Measurements from ENCODE around the gene APCDD1L. TPM values are rescaled to one million over a fixed set of nuclear protein-coding genes. Genes with fewer than 3 reads are reported as not detected.

The APCDD1L gene
- total and polyA plus RNA-seq, 2 of the 8 experiments (the other 6 are each of a cell fraction or from before 2014, with no cell fraction given) = 0.83 to 3.1 TPM

GRCh38 chr20:58472273-58473018 is 42.8 kb downstream of the APCDD1L start:
- H2BK5ac ChIP-seq (ENCODE audit: low read depth, low read length) = no peak overlapping the region
- H2BK15ac ChIP-seq (ENCODE audit: low read length) = no peak overlapping the region
- H4K8ac ChIP-seq (ENCODE audit: extremely low read depth, insufficient read depth, low read length) = no peak overlapping the region
- WGBS, 2 experiments (ENCODE audit: extremely low coverage in 1 of 2, insufficient coverage in 1 of 2, insufficient read length in 1 of 2, insufficient replicate concordance in 2 of 2, low coverage in 1 of 2, low lambda C conversion rate in 2 of 2, missing lambda C conversion rate in 1 of 2) = 98% methylated on average over 20 of the region's 20 CpGs; no CpG with 5 or more reads in 1 of the 2 experiments
- H3K4me2 ChIP-seq (ENCODE audit: insufficient read depth in 1 of 2, low read depth in 2 of 2, low read length in 2 of 2) = no peak overlapping the region
- H3K18ac ChIP-seq (ENCODE audit: extremely low read depth, low read length) = no peak overlapping the region; the same call in 1 of the 2 replicates
- H3K4me1 ChIP-seq (replicated peaks in 1 of 4; ENCODE audit: control insufficient read depth in 3 of 4, insufficient read depth in 4 of 4, low read length in 3 of 4) = peaks cover 0 to 8% (median 3%) of the 10 kb centered on the region in 4 experiments; a peak in 5 of 7 replicates
- H3K14ac ChIP-seq (ENCODE audit: insufficient read length) = no peak overlapping the region
- H3K9me3 ChIP-seq (ENCODE audit: insufficient read depth in 2 of 2, low read depth in 1 of 2, low read length in 1 of 2) = peaks cover 0 to 6% of the 10 kb centered on the region in 2 experiments; a peak in 2 of 4 replicates
- H3K79me1 ChIP-seq (ENCODE audit: low read depth, low read length) = no peaks in the 10 kb centered on the region
- no peak overlapping the region for H2BK20ac ChIP-seq (ENCODE audit: low read length)
- H4K5ac ChIP-seq (ENCODE audit: insufficient read length, low read depth, low read length) = no peak overlapping the region
- H3K23me2 ChIP-seq (ENCODE audit: low read depth, low read length) = no peaks in the 10 kb centered on the region
- no peak overlapping the region for H3K9ac ChIP-seq (replicated peaks in 1 of 4; ENCODE audit: extremely low read depth in 1 of 4, low read depth in 3 of 4, low read length in 3 of 4)
- no peak overlapping the region for H3K27ac ChIP-seq (ENCODE audit: low read depth, low read length)
- no peak overlapping the region for H2BK120ac ChIP-seq (replicated peaks; ENCODE audit: low read depth, low read length)
- H3K79me2 ChIP-seq (ENCODE audit: control insufficient read depth in 1 of 2, insufficient read depth in 2 of 2, low read length in 2 of 2) = no peaks in the 10 kb centered on the region
- no peaks in the 10 kb centered on the region for H3K27me3 ChIP-seq (replicated peaks in 1 of 4; ENCODE audit: control insufficient read depth in 3 of 4, extremely low read depth in 1 of 4, insufficient read depth in 3 of 4, low read length in 3 of 4)
- no peak overlapping the region for H3K23ac ChIP-seq (ENCODE audit: insufficient read length)
- POLR2A ChIA-PET (ENCODE audit: partially characterized antibody) = no interaction called here
- no peak overlapping the region for H2AFZ ChIP-seq (ENCODE audit: low read length)
- H3K4me3 ChIP-seq (ENCODE audit: extremely low read depth in 1 of 4, insufficient read depth in 2 of 4, low read depth in 3 of 4, low read length in 4 of 4) = no peak overlapping the region
- DNase-seq (ENCODE audit: low read depth in 1 of 2, low spot score in 2 of 2) = peak in 1 of 2 experiments; percentile 34
- no peak overlapping the region for H3K56ac ChIP-seq (replicated peaks; ENCODE audit: insufficient read length, low read depth, low read length)
- no peak for TF ChIP-seq RBBP5 (IDR thresholded peaks at IDR 0.05; ENCODE audit: borderline replicate concordance, low read depth, low read length)
- no peak for TF ChIP-seq ASH2L (IDR thresholded peaks at IDR 0.05; ENCODE audit: low read length)
- TF ChIP-seq SAP30 (IDR thresholded peaks at IDR 0.05; ENCODE audit: insufficient read depth, insufficient replicate concordance, low read length) = no peak
- H4K91ac ChIP-seq (replicated peaks; ENCODE audit: insufficient read length, low read length) = no peak overlapping the region
- H3K36me3 ChIP-seq (ENCODE audit: control insufficient read depth in 2 of 4, insufficient read depth in 4 of 4, low read length in 3 of 4) = no peaks in the 10 kb centered on the region
- CTCF ChIA-PET (ENCODE audit: partially characterized antibody) = interaction anchor here (0.7 to 2.2 kb wide), 3 partner anchors 9 to 238 kb away, joined by 3 to 10 read pairs (median 4); no protein-coding TSS in a partner anchor
- H2BK12ac ChIP-seq (ENCODE audit: low read depth, low read length) = no peak overlapping the region
- H2AK5ac ChIP-seq (ENCODE audit: low read depth, low read length) = no peak overlapping the region
- H4K20me1 ChIP-seq (replicated peaks in 1 of 2; ENCODE audit: control insufficient read depth in 1 of 2, insufficient read depth in 2 of 2, low read length in 2 of 2) = no peaks in the 10 kb centered on the region
- FAIRE-seq = no peak
- no peak overlapping the region for H3K4ac ChIP-seq (replicated peaks; ENCODE audit: insufficient read length, low read depth, low read length)
